GM12878 (cell line): ENCODE measurements around the gene RAB11A. TPM values are rescaled to one million over a fixed set of nuclear protein-coding genes. Genes with fewer than 3 reads are reported as not detected.

Source experiments
- BACH1 ChIP-seq: fragments of 450-650 bp; IDR thresholded peaks from 2 replicates; pipeline ENCODE4 v1.6.1; 2017; ENCODE audit warnings: mild to moderate bottlenecking, borderline replicate concordance
- BCL11A ChIP-seq: IDR thresholded peaks from 2 replicates; pipeline ENCODE4 v1.6.1; 2011; ENCODE audit warnings: low read depth, low read length
- BHLHE40 ChIP-seq, 2 experiments: fragments of 450-650 bp in 1 of 2; IDR thresholded peaks; 2 replicates each; pipeline ENCODE4 v1.6.1; 2011 to 2017; ENCODE audit warnings: low read depth in 2 of 2, borderline replicate concordance in 1 of 2, improper control_type of control experiment in 1 of 2, low read length in 1 of 2, mild to moderate bottlenecking in 1 of 2
- BRCA1 ChIP-seq: IDR thresholded peaks from 2 replicates; pipeline ENCODE4 v1.6.1; 2011; ENCODE audit warnings: low read depth, low read length, improper control_type of control experiment
- CEBPZ ChIP-seq: fragments of 150-350 bp; IDR thresholded peaks from 2 replicates; pipeline ENCODE4 v1.6.1; 2016; ENCODE audit warnings: low read depth, low read length
- CHD4 ChIP-seq: fragments of 200-600 bp; sonication (generic); IDR thresholded peaks from 2 replicates; pipeline ENCODE4 v1.6.1; 2016; ENCODE audit warnings: mild to moderate bottlenecking
- EP300 ChIP-seq, 2 experiments: fragments of 150-350 bp in 1 of 2; IDR thresholded peaks; 2 replicates each; pipeline ENCODE4 v1.6.1; 2011 to 2012; ENCODE audit warnings: low read depth in 2 of 2, low read length in 2 of 2, borderline replicate concordance in 1 of 2, improper control_type of control experiment in 1 of 2, inconsistent platforms in 1 of 2; ENCODE audit not compliant: control insufficient read depth in 1 of 2
- ETV6 ChIP-seq, 2 experiments: fragments of 450-650 bp in 1 of 2; IDR thresholded peaks in 1 of 2; conservative IDR thresholded peaks in 1 of 2; 2 replicates each; pipeline ENCODE4 v1.6.1; 2014; ENCODE audit warnings: antibody characterized with exemption in 1 of 2, borderline replicate concordance in 1 of 2, low read depth in 1 of 2, mild to moderate bottlenecking in 1 of 2, moderate library complexity in 1 of 2
- FOS ChIP-seq: IDR thresholded peaks from 3 replicates; pipeline ENCODE4 v1.6.1; 2011; ENCODE audit warnings: borderline replicate concordance; ENCODE audit not compliant: insufficient read length; ENCODE audit errors: extremely low read depth
- IKZF1 ChIP-seq: fragments of 450-650 bp; conservative IDR thresholded peaks from 2 replicates; pipeline ENCODE4 v1.6.1; 2017; ENCODE audit warnings: antibody characterized with exemption, mild to moderate bottlenecking
- IKZF2 ChIP-seq, 2 experiments: fragments of 450-650 bp; IDR thresholded peaks; 2 replicates each; pipeline ENCODE4 v1.6.1; 2017; ENCODE audit warnings: mild to moderate bottlenecking in 2 of 2, moderate library complexity in 2 of 2
- IRF4 ChIP-seq: IDR thresholded peaks from 2 replicates; pipeline ENCODE4 v1.6.1; 2011; ENCODE audit warnings: low read depth, low read length
- KAT2A ChIP-seq: conservative IDR thresholded peaks from 2 replicates; pipeline ENCODE4 v1.6.1; 2011; ENCODE audit warnings: low read depth, low read length; ENCODE audit not compliant: control insufficient read depth
- LARP7 ChIP-seq: fragments of 450-650 bp; IDR thresholded peaks from 2 replicates; pipeline ENCODE4 v1.6.1; 2017; ENCODE audit warnings: mild to moderate bottlenecking
- MAX ChIP-seq: IDR thresholded peaks from 2 replicates; pipeline ENCODE4 v1.6.1; 2012; ENCODE audit warnings: low read depth, low read length, improper control_type of control experiment
- MXI1 ChIP-seq: fragments of 150-350 bp; IDR thresholded peaks from 2 replicates; pipeline ENCODE4 v1.6.1; 2011; ENCODE audit warnings: low read depth, mild to moderate bottlenecking, inconsistent platforms, low read length, improper control_type of control experiment
- NFYA ChIP-seq: IDR thresholded peaks from 2 replicates; pipeline ENCODE4 v1.6.1; 2011; ENCODE audit warnings: low read depth, mild to moderate bottlenecking, low read length, improper control_type of control experiment, borderline replicate concordance
- RUNX3 ChIP-seq: IDR thresholded peaks from 2 replicates; pipeline ENCODE4 v1.6.1; 2012; ENCODE audit warnings: low read length, inconsistent platforms
- SMARCA5 ChIP-seq: fragments of 450-650 bp; IDR thresholded peaks from 2 replicates; pipeline ENCODE4 v1.6.1; 2017; ENCODE audit warnings: mild to moderate bottlenecking
- SMC3 ChIP-seq: IDR thresholded peaks from 2 replicates; pipeline ENCODE4 v1.6.1; 2011; ENCODE audit warnings: low read length, improper control_type of control experiment, borderline replicate concordance
- ZNF207 ChIP-seq: fragments of 450-650 bp; IDR thresholded peaks from 2 replicates; pipeline ENCODE4 v1.6.1; 2014; ENCODE audit warnings: antibody characterized with exemption, mild to moderate bottlenecking, borderline replicate concordance
- ZNF384 ChIP-seq: IDR thresholded peaks from 2 replicates; pipeline ENCODE4 v1.6.1; 2012; ENCODE audit warnings: low read depth, mild to moderate bottlenecking, low read length, improper control_type of control experiment, borderline replicate concordance
- polyA plus RNA-seq, 11 experiments: library from polyadenylated mRNA; depleted of rRNA in 4 of 11; unstranded in 6 of 11; stranded (reverse) in 5 of 11; fragments of >200 nt; fragmentation: Nextera tagmentation in 4 of 11; fragmentation: Illumina TruSeq in 1 of 11; extraction: Ambion mirVana in 4 of 11; extraction: Trizol in 1 of 11; gene quantifications; 1 replicate in 1 of 11; 2 replicates in 10 of 11; pipeline versions ENCODE4 v1.2.1 to v1.2.3, GENCODE V29; 2011 to 2016; ENCODE audit warnings: inconsistent platforms in 2 of 11, missing spikeins in 2 of 11, low read depth in 1 of 11
- total RNA-seq, 4 experiments: library from RNA; depleted of rRNA in 3 of 4; stranded (reverse); fragments of >200 nt in 3 of 4; fragmentation: Illumina TruSeq in 1 of 4; extraction: Trizol in 1 of 4; gene quantifications; 2 replicates each; pipeline versions ENCODE4 v1.2.1 to v1.2.3, GENCODE V29; 2013 to 2021
- TF ChIP-seq, protein P1 (sequence below): fragments of 450-650 bp; IDR thresholded peaks from 2 replicates; pipeline ENCODE4 v1.6.1; 2017; ENCODE audit warnings: mild to moderate bottlenecking, moderate library complexity

RAB11A gene
- total and polyA plus RNA-seq, 10 of the 15 experiments (the other 5 are each of a cell fraction or from before 2014, with no cell fraction given), result 128 to 387 (median 224) TPM

DNA sequence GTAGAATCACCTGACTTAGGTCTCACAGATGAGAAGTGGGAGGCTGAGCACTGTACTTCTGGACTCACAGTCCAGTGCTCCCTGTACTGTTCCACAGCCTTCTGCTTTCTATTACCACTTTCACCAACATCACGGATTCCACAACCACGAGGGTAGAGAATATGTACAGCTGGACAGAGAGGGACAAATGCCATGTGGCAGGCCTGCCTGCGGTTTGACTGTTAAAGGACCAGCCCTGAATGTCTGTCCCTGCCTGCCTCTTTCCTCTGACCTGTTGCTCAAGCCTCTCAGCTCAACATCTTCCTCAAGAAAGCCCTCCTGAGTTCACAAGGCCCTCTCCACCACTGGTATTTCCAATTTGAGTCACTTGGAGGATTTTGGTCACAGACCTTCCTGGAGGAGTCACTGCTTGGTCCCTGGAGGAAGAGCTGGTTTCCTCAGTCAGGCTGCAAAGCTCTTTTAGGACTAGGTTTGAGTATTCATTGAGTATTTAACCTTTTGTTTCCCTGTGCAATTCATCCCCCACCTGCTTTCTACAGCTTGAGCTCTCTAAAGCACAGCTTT lies 49.1 kb downstream of the RAB11A start (continued):
- no peak for TF ChIP-seq CEBPZ
- no peak for TF ChIP-seq SMC3
- TF ChIP-seq MAX, result no peak
- no peak for TF ChIP-seq CHD4
- peak; percentile 77; the same call in 1 of the 2 replicates for TF ChIP-seq IRF4
- TF ChIP-seq MXI1, result no peak
- TF ChIP-seq, protein P1, sequence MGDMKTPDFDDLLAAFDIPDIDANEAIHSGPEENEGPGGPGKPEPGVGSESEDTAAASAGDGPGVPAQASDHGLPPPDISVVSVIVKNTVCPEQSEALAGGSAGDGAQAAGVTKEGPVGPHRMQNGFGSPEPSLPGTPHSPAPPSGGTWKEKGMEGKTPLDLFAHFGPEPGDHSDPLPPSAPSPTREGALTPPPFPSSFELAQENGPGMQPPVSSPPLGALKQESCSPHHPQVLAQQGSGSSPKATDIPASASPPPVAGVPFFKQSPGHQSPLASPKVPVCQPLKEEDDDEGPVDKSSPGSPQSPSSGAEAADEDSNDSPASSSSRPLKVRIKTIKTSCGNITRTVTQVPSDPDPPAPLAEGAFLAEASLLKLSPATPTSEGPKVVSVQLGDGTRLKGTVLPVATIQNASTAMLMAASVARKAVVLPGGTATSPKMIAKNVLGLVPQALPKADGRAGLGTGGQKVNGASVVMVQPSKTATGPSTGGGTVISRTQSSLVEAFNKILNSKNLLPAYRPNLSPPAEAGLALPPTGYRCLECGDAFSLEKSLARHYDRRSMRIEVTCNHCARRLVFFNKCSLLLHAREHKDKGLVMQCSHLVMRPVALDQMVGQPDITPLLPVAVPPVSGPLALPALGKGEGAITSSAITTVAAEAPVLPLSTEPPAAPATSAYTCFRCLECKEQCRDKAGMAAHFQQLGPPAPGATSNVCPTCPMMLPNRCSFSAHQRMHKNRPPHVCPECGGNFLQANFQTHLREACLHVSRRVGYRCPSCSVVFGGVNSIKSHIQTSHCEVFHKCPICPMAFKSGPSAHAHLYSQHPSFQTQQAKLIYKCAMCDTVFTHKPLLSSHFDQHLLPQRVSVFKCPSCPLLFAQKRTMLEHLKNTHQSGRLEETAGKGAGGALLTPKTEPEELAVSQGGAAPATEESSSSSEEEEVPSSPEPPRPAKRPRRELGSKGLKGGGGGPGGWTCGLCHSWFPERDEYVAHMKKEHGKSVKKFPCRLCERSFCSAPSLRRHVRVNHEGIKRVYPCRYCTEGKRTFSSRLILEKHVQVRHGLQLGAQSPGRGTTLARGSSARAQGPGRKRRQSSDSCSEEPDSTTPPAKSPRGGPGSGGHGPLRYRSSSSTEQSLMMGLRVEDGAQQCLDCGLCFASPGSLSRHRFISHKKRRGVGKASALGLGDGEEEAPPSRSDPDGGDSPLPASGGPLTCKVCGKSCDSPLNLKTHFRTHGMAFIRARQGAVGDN, result 0 out of 2 replicates have a peak, but pooled peaks have one; percentile 25
- no peak for TF ChIP-seq KAT2A
- TF ChIP-seq NFYA, result no peak
- no peak for TF ChIP-seq BHLHE40 (IDR thresholded peaks at IDR 0.05; ENCODE audit: borderline replicate concordance in 1 of 2, low read depth in 2 of 2, low read length in 1 of 2)
- TF ChIP-seq ETV6 (conservative IDR thresholded peaks at IDR 0.05 in 1 of 2, IDR thresholded peaks at IDR 0.05 in 1 of 2; ENCODE audit: borderline replicate concordance in 1 of 2, low read depth in 1 of 2), result no peak
- TF ChIP-seq BRCA1, result no peak
- peak; percentile 88 for TF ChIP-seq RUNX3
- no peak for TF ChIP-seq BACH1
- no peak for TF ChIP-seq IKZF1
- TF ChIP-seq IKZF2 (IDR thresholded peaks at IDR 0.05), result peak; percentile 27 to 40; a peak in 2 of 4 replicates
- peak; percentile 48; the same call in 1 of the 2 replicates for TF ChIP-seq SMARCA5
- peak; percentile 62; the same call in 1 of the 2 replicates for TF ChIP-seq BCL11A
- TF ChIP-seq ZNF384, result no peak
- TF ChIP-seq ZNF207, result no peak
- 0 out of 2 replicates have a peak, but pooled peaks have one; percentile 20 for TF ChIP-seq LARP7
- no peak for TF ChIP-seq FOS
- TF ChIP-seq EP300 (IDR thresholded peaks at IDR 0.05; ENCODE audit: borderline replicate concordance in 1 of 2, control insufficient read depth in 1 of 2, low read depth in 2 of 2, low read length in 2 of 2), result 0 out of 4 replicates have a peak, but pooled peaks of 1 of the 2 experiments have one; percentile 16
